HG03342 (cell line): ENCODE data around the gene IGF2BP2.
"Not testable (repeated sequence)": the region's sequence is repeated elsewhere in the genome, so short reads cannot be mapped to it uniquely, and the experiment has no call there.

ENCODE experiments used
- ATAC-seq: cut with Tn5 transposase; IDR thresholded peaks from one replicate; pipeline ENCODE4 v1.9.1; 2021; ENCODE audit warnings: mild to moderate bottlenecking, moderate library complexity; ENCODE audit not compliant: unreplicated experiment

Gene IGF2BP2

GRCh38 chr3:185647134-185647879 is 177.5 kb downstream of the IGF2BP2 start:
- no peak for ATAC-seq

- no peak for ATAC-seq
These were observed 178.3 kb downstream of the IGF2BP2 start for GRCh38 chr3:185646382-185647133.

DNA sequence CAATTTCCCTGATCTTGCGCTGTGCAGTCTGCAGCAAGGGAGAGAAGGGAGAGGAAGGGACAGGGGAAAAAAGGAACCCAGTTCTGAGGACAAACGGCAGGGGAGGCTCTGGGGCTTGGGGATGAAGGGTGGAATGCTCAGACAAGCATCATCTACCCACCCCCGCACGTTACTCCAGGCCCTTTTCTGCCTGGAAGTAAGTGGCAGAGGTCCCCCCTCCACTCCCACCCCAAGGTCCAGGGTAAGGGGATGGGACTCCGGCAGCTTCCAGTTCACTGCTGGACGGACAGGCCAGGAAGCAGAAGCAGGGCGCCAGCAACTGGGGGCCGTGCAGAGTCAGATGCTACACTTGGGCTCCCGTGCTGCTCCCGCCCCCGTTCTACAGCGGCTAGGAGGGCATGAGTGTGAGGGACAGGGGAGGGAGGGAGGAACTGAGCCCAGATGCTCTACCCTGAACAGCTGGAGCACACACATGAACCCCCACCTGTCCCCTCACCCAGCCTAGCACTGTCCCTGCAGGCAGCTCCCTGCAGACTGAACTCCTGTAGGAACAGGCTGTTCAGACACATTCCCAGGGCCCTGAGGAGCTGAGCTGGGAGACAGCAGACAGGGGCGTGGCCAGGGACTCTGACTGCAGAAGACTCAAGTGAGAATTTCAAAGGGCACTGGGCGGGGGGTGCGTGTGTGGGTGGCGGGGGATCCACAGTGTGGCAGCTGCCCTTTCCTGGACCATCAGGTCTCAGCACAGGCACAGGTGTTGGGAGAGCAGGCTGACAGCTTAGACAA is 179.1 kb downstream of the IGF2BP2 start:
- ATAC-seq, result no peak

- not testable (repeated sequence) for ATAC-seq
These were observed 179.7 kb downstream of the IGF2BP2 start for GRCh38 chr3:185645191-185645590.

GRCh38 chr3:185640308-185640707 is 184.5 kb downstream of the IGF2BP2 start:
- no peak for ATAC-seq

DNA sequence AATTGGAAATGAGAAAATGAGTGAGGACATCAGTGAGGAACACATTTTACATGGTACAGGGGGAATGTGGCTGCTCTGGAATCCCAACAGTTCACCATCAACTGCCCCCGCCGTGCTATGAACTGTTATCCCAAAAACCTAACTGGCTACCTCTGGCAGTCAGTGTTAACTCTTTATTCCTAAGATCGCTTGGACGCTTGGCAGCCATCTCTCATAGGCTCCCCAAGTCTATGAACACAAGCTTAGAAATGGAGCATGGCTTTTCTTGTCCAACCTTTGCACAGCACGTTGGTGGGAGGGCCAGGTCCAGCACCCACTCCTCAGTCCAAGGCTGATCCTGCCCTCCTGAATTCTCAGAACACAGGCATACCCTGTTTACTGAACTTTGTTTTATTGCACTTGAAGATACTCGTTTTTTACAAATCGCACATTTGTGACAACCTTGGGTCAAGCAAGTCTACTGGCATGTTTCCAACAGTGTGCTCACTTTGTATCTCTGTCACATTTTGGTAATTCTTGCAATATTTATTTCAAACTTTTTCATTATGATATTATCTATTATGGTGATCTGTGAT is 185.1 kb downstream of the IGF2BP2 start:
- ATAC-seq, result no peak

- not testable (repeated sequence) for ATAC-seq
These were observed 186.2 kb downstream of the IGF2BP2 start for GRCh38 chr3:185638651-185639050.

- ATAC-seq, result no peak
These were observed 187.5 kb downstream of the IGF2BP2 start for GRCh38 chr3:185637388-185637787.

DNA sequence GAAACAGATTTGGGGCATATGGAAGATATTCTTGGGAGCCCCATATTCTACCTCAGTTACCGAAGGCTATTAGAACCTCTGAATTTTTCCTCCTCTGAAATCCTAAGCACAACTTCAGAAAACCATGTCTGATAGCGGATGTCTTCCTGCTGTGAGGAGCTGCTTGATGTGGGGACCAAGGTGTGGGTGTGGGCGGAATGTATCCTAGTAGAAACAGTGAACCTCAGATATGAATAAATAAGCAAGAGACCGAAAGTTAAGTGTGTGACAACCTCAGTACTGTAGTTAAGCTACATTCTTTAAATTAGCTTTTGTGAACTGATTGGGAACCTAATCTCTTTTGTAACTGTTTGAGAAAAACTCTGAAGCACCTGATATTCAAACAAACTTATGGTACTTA is 191.8 kb downstream of the IGF2BP2 start:
- no peak for ATAC-seq

DNA sequence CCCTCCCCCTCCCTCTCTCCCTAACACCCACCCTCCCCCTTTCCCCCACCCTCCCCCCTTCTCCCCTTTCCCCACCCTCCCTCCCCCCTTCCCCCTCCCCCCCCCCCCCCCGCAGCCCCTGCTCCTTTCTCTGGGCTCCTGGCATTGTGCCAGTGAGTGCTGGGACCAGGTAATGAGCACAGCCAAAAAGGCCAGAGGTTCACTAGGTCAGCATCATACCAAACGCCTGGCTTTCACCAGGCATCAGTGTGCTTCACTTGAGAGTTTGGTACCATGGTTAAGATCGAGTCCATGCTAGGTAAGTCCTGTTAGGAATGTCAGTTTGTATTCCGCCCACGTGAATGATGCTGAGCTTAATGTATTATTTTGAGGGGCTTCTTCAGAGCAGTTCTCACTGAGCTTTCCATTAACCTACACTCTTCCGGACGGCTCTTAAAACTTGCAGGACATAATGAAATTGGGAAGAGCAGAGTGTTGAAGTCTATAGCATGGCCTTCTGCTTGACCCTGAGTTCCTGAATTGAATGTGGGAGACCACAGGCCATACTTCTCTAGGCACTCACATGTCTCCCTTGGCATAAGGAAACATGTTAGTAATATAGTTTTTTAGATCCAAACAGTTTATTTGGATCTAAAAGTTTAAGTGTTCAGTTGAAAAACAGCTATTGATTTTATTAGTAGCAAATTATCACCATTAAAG is 193.2 kb downstream of the IGF2BP2 start:
- no peak for ATAC-seq

- no peak for ATAC-seq
These were observed 193.7 kb downstream of the IGF2BP2 start for GRCh38 chr3:185631108-185631507.

GRCh38 chr3:185630182-185630622 is 194.6 kb downstream of the IGF2BP2 start:
- ATAC-seq, result no peak

DNA sequence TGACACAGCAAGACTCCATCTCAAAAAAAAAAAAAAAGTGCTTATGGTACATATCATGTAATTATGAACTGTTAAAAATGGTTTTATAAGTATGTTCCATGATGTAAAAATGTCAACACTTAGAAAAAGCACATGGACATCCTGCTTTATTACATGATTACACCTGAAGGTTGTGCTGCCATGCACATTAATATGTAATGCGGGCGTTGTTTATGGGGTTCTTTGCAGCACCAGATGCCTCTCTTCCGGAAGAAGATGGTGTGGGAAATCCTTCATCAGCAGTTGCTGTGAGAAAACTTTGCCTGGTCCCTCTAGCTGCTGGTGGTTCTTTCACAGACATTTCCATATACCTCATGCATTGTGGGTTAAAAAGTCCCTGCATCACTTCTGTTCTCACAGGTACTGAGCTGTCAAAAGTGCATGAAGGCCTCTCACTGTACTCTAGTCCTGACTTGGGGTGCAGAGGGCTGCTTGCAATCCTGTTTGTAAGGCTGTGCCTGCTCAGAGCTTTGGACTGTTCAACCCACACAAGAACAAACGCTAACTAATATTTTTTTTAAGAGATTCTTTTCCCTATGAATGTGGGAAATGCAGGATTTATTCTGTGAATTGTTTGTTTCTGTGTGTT is 195.2 kb downstream of the IGF2BP2 start:
- ATAC-seq, result no peak

DNA sequence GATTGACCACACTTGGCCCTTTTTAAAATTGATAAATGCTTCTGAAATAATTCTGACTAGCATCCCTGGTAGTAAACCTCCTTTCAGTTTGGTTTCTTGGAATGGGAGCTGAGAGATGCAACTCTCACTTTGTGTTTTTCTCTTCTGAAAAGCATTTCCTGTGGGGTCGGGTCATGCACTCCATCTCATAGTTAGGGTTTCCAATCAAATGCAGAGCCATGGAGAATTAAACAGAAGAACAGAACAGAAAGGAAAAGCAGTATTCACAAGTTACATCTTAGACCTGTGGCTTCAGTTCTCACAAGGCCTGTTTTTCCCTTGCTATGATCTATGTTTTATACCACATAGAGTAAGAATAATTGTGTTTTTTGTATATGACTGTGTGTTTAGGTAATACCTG is 199.1 kb downstream of the IGF2BP2 start:
- ATAC-seq, result no peak

GRCh38 chr3:185623939-185624665 is 200.7 kb downstream of the IGF2BP2 start:
- no peak for ATAC-seq

GRCh38 chr3:185613016-185613415 is 211.8 kb downstream of the IGF2BP2 start:
- ATAC-seq, result no peak

- ATAC-seq, result no peak
These were observed 218.6 kb downstream of the IGF2BP2 start for GRCh38 chr3:185606196-185606595.

GRCh38 chr3:185605566-185605965 is 219.3 kb downstream of the IGF2BP2 start:
- ATAC-seq, result no peak

DNA sequence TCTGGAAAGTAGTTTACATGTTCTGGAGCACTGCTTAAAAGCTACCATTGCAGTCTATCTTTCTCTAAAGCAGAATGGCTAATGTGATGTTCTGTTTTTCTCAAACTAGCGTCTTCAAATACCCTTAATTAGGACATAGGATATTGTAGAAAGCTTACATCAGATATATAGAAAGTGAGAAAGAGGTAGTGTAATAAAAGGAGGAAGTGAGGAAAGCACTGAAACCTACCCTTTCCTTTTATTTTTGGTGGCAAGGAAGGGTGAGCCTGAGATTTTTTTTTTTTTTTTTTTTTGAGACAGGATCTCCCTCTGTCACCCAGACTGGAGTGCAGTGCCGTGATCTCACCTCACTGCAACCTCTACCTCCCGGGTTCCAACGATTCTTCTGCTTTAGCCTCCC is 229.3 kb downstream of the IGF2BP2 start:
- peak; percentile 77 for ATAC-seq
